ENCODE results near the gene KRTAP10-1.

KRTAP10-1 gene

DNA sequence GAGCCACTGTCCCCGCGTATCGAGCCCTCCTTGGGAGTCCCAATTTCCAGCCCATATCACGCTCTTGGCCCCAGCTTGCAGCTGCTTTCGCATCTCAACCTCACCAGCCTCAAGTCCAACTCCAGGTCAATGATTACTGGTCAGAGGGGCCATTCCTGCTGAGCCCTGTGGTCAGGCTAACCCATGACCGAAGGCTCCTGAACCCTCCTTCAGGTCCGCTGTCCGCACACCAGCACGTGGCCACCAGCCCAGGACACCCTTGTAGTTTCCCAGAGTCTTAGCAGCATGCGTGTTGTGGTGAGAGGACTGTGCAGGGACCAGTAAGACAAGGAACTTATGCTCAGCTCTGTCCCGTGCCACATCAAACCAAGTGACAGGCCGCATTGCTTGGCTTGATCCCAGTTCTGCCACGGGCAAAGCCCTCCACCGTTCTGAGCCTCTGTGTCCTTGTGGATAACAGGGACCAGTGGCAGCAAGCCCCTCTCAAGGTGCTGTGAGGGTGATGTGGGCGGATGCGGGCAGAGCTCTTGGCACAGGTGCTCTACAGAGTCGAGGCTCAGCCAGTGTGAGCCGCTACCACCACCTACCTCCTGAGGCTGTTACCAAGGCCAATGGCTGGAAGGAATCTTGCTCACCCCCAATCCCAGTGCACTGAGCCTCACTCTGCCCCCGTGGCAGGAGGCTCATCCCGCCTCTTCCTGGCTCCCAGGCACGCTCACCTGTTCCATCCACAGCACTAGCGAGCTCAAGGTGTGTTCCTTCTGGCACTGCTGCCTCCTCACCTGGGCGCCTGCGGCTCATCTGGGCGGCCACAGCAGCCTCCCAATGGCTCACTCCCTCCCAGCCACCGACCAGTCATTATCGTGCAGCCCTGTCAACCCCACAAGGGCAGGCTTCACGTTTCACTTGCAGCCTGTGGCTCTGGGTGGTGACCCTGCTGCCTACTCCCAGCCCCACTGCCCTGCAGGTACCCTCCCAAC, 20.4 kb downstream of the KRTAP10-1 start:
- in situ Hi-C loops (cut with MboI; ENCODE audit: low sequenced_read_pairs), result loop anchor here (25.0 kb wide), 1 partner anchor 418 kb away; the partner anchor contains the start of gene SLX9

DNA sequence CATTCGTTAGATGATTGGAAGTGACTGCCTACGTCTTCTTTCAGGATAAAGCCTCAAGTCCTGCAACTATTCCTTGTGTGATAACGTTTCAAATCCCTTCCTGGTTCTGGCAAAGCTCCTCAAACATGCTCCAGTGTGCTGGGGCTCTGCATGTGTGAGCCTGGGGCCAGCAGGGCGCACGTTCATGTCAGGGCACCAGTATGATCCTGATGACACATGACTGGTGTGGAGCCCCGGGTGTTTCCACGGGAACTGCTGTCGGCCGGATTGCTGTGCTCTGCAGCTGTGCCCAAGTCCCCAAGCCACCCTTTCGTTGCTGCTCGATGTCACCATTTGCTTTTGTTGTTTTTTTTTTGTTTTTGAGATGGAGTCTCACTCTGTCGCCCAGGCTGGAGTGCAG, 21.3 kb downstream of the KRTAP10-1 start:
- in situ Hi-C loops (cut with MboI; ENCODE audit: low sequenced_read_pairs), result loop anchor here (25.0 kb wide), 1 partner anchor 419 kb away; the partner anchor contains the start of gene SLX9

DNA sequence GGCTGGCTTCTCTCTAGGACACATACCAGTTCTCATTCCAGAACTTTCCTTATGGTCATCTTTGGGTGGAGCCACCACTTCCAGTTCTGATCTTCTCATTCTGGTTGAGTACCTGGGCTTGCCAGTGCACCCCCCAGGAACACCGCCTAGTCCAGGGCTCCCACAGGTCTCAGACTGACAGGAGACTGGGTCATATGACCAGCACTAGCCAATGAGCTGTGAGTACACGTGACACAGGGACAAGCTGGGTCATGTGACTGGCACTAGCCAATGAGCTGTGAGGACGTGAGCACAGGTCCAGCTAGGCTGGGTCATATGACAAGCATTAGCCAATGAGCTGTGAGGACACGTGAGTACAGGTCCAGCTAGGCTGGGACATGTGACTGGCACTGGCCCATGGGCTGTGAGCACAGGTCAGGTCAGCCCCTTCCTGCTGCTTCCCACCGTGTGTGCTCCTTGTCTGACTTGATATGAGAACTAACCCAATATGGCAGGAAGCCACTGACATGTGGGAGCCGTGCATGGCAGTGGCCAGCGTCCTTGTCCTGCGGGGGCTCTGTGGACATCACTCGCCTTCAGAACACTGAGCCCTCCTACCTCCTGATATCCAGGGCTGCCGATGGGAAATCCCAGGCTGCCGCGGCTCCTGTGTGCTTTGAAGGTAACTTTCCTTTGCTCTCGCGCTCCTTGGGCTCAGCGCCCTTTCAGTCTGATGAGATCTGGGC, 22.7 kb downstream of the KRTAP10-1 start:
- in situ Hi-C loops (cut with MboI; ENCODE audit: low sequenced_read_pairs), result loop anchor here (25.0 kb wide), 1 partner anchor 420 kb away; the partner anchor contains the start of gene SLX9

DNA sequence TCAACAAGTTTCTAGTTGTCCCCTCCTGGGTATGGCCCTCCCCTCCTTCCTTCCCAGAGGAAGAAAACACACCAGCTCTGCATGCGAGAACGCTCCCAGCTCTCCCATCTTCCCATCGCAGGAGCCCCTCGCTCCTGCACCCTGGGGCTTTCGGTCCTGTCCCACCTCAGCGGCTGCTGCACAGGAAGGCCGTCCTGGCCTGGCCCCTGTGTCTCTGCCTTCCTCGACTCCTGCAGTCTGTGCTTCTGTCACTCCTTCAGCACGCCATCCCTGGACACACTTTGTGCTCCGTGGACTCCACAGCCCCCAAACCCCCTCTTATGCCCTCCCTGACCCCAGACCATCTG, 23.2 kb downstream of the KRTAP10-1 start:
- in situ Hi-C loops (cut with MboI; ENCODE audit: low sequenced_read_pairs), result loop anchor here (25.0 kb wide), 1 partner anchor 420 kb away; the partner anchor contains the start of gene SLX9

DNA sequence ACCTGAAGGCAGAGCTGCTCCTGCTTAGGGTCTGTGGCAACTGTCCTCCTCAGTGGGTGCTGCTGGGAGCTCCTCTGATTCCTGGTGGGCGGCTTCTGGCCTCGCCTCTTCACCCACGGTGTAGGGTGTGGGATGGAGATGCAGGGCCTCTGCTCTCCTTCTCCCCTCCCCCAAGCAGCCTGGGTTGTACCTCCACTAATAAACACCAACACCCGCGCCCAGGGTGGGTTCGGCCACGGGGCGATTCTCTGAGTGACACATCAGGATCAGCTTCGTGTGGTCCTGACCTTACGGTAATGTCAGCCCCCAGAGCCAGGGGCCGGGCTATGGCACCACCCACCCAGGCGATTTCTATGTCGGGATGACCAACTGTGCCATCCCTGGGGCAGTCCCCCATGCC, 23.7 kb downstream of the KRTAP10-1 start:
- in situ Hi-C loops (cut with MboI; ENCODE audit: low sequenced_read_pairs), result loop anchor here (25.0 kb wide), 1 partner anchor 421 kb away; the partner anchor contains the start of gene SLX9

DNA sequence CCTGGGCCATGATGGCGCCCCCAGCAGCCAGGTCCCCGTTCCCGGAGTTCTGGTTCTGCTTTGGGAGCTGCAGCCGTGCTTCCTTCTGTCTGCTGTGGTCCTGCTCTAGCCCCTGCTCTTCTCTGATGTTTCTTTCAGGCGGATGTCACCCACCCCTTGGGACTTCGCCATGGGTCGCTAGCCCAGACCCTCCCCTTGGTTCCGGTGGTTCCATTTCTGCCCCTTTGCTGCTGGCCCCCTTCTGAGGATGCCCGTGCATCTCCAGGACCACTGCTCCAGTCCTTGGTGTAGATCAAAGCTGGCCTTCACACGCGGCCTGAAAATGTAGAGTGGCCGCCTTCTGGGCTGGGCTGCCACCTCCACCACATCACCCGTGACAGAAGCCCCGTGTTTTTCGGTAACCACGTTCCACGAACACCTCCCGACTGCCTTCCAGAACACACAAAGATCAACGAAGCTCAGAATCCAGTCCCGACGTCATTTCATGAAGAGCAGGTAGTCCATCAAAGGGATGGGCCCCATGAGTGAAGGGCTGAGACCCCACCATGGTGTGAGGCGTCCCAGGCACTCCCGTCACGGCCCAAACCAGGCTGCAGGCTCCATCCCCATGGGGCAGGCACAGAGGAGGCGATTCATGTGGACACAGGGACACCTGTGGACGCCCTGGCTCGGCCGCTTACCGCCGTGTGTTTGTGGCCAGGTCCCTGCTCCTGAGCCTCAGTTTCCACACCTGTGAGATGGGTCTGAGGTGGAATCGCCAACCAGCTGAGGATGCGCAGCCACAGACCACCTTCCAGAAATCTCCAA, 24.4 kb downstream of the KRTAP10-1 start:
- in situ Hi-C loops (cut with MboI; ENCODE audit: low sequenced_read_pairs), result loop anchor here (25.0 kb wide), 1 partner anchor 422 kb away; the partner anchor contains the start of gene SLX9

DNA sequence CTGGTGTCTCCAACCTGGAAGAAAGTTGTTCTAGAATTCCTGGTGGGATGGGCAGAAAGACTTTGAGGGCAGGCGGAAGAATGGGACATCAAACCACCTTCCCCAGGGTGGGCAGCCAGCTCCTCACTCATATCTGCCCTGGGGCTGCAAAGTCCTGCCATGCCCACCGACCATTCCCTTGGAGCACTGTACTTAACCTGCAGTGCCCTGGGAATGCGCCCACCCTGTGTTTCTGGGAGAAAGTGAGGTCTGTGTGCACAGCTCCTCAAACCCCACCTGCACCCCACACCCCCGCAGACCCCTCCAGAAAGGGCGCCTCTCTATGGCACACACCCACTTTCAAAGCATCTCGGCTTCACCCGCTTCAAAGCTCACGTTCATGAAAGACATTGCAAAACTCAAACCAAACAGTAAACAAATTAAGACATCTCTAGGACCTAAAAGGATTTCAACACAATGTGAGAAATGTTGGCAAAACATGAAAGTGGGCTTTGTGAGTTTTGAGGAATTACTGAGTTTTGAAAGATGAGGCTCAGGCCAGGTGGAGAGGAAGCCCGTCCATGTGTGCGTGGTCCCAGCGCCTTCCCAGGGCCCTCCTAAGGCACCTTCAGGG, 25.1 kb downstream of the KRTAP10-1 start:
- in situ Hi-C loops (cut with MboI; ENCODE audit: low sequenced_read_pairs), result loop anchor here (25.0 kb wide), 1 partner anchor 422 kb away; the partner anchor contains the start of gene SLX9

DNA sequence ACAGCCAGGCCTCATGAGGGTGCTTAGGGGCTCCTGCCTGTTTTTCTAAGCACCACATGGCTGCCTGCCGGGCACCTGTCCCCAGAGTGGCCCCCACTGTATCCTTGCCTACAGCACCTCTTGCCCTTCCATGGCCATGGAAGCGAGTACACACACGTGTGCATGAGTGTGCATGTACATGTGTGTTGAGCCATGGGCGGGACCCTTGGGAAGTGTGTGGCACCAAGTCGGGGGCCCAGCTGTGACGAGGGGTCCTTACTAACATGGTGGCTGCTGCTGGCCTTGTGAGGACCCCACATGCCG, 25.8 kb downstream of the KRTAP10-1 start:
- in situ Hi-C loops (cut with MboI; ENCODE audit: low sequenced_read_pairs), result loop anchor here (25.0 kb wide), 1 partner anchor 423 kb away; the partner anchor contains the start of gene SLX9

DNA sequence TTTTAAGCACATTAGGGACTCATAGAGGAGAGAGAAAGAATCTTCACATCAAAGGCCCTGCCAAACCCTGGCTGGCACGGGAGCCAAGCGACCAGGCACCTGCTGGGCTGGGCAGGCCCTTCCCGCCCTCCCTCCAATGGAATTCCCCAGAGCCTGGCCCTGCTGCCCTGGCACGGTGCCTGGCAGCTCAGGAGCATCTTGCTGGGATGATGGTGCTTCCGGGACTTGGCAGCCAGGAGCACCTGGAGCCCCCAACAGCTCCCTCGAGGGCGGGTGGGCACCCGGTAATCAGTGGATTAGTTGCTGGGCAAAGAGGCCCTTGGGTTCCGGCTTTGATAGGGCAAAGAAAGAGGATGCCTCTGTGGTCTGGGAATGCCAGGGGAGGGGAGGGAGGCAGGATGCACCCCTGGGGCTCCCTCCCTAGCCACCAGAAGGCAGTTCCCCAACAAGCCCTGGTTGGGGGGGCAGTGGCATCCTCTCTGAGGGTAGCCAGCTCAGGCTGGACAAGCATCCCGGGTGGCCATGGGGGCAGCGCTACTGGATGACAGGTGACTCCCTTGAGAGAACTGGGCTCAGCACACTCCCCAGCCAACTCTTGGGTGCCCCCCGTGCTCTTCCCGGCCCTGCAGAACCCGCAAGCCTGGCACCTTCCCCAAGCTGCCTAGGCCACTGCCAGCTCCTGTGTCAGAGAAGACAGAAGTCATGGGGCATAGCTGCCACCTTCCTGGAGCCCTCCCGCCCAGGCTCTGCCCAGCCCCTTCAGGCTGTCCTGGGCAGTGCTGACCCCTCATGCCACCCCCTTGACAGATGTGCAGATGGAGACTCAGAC, 26.4 kb downstream of the KRTAP10-1 start:
- in situ Hi-C loops (cut with MboI; ENCODE audit: low sequenced_read_pairs), result loop anchor here (25.0 kb wide), 1 partner anchor 424 kb away; the partner anchor contains the start of gene SLX9

DNA sequence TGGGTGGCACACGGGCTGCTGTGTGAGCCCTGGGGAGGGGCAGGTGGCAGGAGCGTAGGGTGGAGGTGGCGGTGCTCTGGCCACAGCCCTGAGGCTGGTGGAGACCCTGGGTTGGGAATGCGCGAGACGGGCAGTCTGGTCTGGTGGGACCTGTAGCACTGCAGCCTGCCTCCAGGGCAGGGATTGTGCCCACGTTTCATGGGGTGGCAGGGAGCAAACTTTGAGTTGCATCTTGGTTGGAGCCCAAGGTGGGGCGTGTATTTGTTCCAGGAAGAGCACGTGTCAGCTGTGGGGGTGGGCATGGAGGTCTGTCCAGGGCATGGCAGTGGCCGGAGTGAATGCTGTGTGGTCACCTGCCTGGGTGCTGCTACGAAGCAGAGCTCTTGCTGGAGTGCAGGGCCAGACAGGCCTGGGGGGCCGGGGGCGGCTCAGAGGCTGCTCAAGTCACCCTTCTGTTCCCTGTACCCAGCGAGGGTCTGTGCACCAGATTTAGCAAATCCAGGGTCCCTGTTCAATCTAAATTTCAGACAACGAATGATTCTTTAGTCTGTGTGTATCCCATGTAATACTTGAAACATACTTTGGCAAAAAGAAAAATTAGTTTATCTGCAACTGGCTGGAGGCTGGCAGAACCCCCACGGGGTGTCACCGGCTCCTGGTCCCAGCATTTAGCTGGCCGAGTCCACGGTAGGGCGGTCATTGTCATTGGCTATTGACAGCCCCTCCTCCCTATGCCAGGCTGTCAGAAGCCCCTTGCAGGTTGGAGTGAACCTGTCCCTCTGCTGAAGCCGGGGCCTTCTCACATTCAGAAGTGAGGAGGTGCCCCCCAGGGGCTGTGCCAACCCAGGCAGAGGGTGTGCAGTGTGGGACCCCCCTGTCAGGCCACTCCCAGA, 27.3 kb downstream of the KRTAP10-1 start:
- in situ Hi-C loops (cut with MboI; ENCODE audit: low sequenced_read_pairs), result loop anchor here (25.0 kb wide), 1 partner anchor 425 kb away; the partner anchor contains the start of gene SLX9

DNA sequence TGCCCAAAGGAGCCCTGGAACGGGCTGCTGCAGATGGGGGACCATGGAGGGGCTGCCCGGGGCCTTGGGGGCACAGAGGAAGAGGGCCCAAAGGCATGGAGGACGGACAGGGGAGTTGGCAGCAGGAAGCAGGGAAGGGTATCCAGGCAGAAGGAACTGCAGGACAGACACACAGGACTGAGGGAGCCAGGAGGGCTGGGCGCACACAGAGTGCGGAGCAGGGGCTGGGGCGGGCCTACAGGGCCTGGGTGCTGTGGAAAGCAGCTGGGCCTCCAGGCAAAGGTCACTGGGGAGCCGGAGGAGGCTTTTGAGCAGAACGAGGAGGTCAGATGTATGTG, 28.1 kb downstream of the KRTAP10-1 start:
- in situ Hi-C loops (cut with MboI; ENCODE audit: low sequenced_read_pairs), result loop anchor here (25.0 kb wide), 1 partner anchor 425 kb away; the partner anchor contains the start of gene SLX9

DNA sequence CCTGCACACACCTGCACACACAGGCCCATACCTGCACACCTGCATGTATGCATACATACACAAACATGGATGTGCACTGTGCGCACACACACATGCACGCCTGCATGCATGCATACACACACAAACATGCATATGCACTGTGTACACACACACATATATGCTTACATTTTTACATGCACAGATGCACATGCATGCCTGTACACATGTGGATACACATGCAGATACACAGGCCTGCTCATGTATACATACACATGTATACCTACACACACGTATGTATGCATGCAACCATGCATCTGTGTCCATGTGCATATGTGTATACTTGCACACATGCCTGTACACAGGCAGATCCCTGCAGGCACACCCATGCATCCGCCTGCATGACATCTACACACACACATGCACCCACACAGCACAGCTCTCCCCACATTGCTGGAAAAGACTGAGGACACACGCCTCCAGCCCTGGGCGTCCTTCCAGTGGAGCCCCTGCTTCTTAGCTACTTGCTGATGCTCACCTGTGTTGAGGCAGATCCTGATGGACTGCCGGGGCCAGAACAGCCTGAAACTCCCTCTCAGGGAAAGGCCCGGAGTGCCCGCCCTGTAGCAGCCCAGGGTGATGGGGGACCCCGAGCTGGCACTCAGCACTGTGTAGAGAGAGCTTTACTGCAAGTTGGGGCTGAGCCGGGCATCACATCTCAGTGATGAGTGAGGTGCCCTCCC, 28.6 kb downstream of the KRTAP10-1 start:
- in situ Hi-C loops (cut with MboI; ENCODE audit: low sequenced_read_pairs), result loop anchor here (25.0 kb wide), 1 partner anchor 426 kb away; the partner anchor contains the start of gene SLX9

DNA sequence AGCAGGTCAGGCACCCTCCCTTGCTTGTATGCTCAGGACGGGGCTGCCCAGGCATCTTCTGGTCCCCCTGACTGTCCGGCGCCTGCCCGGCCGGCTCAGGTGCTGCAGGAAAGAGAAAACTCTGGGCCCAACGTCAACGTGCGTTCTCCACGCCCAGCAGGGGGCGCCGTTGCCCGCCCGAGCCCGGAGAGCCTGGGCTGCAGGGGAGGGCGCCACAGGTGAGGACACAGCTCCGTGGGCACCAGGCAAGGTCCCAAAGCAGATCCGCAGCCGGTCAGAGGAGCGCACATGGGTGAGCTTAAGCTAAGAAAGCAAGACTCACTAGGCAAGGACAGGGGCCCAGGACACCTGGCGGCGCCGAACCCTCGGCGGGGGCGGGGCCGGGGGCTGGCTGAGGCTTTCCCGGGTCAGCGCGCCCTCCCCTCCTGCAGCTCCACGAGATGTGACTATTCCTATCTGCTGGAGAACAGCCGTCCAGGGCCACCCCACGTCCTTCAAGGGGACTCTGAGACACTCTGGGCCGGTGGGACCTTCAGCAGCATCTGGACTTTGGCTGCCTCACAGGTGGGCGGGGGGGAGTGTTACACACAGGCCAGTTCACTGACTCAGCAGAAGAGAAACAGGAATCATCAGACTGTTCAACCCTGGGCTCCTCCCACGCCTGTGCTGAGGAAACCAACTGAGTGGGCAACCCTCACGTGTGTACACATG, 29.3 kb downstream of the KRTAP10-1 start:
- in situ Hi-C loops (cut with MboI; ENCODE audit: low sequenced_read_pairs), result loop anchor here (25.0 kb wide), 1 partner anchor 427 kb away; the partner anchor contains the start of gene SLX9

DNA sequence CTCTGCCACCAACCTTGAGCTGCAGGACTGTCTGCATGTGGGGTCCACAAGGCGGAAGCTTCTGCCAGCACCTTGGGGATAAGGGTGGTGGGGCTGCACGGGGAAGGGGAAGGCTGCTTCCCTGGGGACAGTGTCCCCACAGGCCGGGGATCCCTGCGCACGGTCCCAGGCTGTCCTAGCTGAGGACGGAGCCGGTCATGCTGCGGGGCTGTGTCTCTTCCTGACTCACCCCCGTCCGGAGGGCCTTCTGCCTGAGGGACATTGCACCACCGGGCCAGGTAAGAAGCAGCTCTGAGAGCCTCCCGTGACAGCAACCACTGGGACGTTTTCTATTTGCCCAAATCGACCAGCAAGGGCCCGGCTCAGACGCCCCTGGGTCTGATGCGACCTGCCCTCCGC, 29.9 kb downstream of the KRTAP10-1 start:
- in situ Hi-C loops (cut with MboI; ENCODE audit: low sequenced_read_pairs), result loop anchor here (25.0 kb wide), 1 partner anchor 427 kb away; the partner anchor contains the start of gene SLX9

DNA sequence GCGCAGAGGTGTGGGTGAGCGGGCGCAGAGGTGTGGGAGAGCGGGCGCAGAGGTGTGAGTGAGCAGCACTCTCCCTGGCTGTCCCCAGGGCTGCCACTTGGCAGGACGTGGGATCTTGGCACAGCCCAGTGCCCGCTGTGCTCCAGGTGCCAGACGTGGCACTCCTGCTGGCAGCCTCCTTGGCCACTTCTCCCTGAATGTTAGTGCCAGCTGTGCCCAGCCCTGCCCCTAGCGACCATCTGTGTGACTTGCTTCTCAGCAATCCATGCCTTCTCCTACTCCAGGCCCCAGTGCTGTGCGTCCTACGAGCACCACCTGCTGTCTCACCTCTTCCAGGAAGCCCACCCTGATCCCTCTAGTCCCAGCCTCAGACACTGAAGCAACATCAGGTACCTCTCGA, 30.5 kb downstream of the KRTAP10-1 start:
- in situ Hi-C loops (cut with MboI; ENCODE audit: low sequenced_read_pairs), result loop anchor here (25.0 kb wide), 1 partner anchor 428 kb away; the partner anchor contains the start of gene SLX9

DNA sequence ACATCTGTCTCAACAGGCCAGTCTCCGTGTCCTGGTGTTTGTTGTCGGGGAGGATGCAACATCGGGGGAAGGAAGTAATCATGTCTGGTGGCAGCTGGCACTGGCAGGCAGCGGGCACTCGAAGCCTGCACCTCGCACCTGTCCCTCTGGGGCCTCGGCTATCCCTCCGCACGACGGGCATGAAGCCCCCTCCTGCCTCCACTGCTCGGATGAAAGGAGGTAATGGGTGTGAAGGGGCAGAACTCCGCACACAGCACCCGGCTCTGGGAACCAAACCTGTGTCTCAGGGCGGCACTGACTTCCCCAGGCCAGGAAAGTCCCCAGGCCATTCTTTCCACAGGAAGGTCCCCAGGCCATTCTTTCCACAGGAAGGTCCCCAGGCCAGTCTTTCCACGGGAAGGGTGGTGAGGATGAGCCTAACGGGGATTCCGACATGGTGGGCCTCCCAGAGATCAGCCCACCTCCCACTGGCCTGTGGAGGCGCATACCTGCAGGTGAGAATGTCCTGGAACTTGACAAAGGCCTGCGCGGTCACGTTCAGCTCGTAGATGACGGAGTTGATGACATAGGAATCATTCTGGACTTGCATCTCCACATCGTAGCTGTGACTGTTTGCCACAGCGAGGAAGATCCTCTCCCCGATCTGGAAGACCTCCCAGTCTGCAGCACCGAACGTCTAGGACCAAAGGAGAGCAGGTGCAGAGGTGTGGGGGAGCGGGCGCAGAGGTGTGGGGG, 31.1 kb downstream of the KRTAP10-1 start:
- in situ Hi-C loops (cut with MboI; ENCODE audit: low sequenced_read_pairs), result loop anchor here (25.0 kb wide), 1 partner anchor 428 kb away; the partner anchor contains the start of gene SLX9
